HG03521 (cell line): ENCODE results near the gene ADCY2.

Experiments used
- ATAC-seq: cut with Tn5 transposase; IDR thresholded peaks from one replicate; pipeline ENCODE4 v1.9.1; 2021; ENCODE audit warnings: mild to moderate bottlenecking, moderate library complexity; ENCODE audit not compliant: unreplicated experiment

Gene ADCY2

DNA sequence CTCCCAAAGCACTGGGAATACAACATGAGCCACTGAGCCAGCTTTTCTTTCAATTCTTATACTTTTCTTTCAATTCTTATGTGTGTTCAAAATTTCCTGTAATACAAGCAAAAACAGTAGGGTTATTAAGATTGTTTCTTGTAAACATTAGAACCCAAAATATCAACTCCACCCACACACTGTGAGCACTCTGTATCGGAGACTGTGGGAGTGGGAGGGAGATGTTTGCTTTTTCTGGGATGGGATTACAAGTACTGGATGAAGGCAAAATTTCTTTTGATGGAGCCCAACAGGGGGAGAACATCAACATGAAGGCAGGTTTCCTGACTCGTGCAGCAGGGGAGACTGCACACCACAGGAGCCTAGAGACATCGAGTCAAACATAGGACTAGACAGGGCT, 459.7 kb downstream of the ADCY2 start:
- ATAC-seq = no peak

DNA sequence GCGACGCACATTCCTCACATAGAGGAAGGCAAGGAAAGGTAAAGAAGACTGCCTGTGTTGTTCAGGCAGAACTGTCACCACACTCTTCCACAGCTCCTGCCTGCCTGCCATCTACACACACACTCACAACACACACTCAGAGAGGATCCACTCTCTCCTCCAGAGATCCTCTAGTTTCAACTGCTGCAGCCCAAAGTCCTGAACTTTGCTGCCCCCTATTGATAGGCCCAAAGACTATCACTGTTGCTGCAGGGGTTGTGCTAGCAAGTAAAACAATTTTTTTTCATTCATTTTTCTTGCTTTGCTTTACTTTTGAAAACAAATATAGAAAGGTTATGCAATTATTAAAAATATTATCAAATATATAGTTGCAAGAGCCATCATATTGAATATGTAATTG, 460.9 kb downstream of the ADCY2 start:
- ATAC-seq = peak; percentile 44

DNA sequence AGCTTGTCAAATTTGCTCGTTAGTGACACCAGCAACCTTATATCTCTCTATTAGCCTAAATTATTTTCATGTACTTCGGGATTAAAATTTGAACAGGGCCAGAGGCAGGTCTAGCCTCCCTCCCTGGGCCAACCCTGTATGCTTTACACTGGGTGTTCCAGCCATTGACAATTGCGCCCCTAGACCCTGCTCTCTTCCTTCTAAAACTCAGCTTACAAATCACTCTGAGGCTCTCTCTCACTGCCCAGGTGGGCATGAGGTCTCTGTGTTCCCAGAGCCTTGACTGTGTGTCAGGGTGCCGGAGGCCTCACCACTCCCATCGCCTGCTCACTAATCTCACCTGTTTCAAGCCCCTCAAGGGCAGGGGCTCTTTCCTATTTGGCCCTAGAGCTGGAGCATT, 461.4 kb downstream of the ADCY2 start:
- ATAC-seq = no peak

DNA sequence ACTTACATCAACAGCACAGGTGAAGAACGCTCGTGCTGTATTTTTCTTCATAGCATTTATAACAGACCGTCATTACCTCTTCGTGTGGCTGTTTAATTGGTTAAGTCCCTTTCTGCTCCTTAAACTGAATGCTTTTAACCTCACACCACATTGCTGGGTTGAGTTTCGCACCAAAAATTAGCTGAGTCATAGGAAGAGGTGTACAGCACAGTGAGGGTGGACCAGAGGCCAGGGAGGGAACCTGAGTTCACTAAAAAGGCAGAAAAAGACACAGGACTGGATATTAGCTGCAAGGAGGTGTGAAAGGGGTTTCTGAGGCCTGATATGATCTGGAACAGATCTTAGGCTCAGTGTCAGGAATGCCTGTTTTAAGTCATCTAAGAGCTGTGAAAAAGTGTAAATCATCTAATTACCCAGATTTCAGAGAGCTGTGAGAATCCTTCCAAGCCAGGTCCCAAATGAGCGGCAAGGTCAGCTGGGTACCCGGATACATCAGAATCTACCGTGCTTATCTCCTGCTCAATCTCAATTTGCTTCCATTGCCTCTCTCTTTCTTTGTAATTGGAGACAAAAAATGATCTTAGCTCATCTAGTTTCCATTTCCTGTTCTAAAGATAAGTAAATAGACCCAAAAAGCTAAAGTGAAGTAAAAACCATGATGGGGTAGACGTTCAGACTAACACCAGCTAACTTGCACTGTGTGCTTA, 462.1 kb downstream of the ADCY2 start:
- no peak for ATAC-seq

DNA sequence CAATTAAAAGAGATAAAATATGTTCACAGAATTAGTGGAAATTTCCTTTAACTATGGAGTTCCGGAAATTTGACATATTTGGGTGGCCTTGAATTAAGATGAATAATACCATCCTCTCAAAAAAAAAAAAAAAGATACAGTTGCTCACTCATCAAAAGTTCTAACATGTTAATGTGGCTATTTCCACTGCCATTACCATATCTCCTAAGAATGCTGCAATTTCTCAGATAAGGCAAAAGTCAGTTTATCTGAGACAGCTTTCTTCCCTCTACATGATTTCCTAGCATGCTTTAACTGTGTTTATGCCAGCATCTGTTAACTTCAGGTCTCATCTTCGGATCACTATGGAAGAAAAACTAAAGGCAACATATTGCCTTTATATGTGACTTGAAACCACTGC, 470.3 kb downstream of the ADCY2 start:
- ATAC-seq = no peak

DNA sequence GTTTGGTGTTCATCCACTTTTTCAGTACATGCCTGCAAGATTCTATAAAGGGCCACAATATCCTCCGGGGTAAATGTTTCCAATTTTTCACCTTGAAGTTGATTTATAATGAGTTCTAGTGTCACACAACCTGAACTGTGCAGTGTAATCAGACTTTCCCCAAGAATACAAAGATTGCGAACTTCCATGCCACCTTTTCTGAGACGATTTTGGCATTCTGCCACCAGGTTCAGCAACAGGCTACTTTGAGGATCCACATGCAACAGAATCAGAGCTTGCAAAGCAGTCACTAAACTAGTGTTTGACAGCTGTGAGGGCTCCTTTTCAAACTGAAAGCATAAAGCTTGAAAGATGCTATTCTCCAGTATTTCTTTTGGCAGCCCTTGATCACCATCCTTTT, 471.3 kb downstream of the ADCY2 start:
- ATAC-seq = no peak

DNA sequence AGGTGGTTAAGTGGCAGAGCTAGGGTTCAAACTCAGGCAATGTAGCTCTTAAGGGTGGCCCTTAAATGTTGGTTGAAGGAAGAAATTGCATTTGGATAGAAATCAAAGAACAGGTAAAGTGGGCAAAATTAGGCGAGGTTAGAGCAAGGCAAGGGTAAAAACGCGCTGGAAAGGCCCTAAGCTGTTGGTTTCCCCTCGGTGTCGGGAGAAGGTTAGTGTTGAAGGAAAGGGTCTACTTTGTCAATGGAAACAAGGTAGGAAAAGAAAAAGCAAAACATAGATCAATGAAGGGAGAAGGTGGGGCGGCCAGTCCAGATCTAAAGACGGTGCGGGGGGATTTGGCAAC, 472.5 kb downstream of the ADCY2 start:
- no peak for ATAC-seq

DNA sequence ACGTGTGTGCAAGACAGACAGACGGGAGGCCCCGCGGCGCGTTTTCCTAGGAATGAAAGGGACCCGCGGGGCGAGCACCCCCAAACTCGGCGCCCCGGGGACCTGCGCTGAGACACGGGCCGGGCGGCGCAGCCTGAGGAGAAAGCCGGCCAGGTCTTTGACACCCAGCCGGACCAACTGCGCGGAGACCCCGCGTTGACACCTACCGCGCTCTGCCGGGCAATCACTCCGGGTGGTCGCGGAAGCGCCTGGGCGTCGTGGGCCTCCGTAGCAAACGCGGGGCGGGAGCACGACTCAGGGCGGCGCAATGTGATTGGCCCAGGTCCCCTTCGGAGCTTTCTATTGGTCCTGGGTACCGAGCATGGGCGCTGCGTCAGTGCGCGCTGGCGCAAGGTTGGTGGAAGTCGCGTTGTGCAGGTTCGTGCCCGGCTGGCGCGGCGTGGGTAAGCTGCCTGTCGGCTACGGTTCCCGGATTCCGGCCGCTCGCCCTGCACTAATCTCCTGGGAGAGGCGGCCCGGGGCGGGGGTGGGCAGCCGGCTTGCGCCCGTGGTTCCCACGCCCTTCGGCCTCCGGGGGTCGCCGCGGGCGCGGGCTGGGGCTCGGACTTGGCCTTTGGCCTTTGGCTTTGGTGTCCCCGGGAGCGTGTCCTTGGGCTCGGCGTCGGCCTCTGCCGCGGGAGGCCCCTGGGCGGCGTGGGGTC, 473.0 kb downstream of the ADCY2 start, which contains the start of the genes FASTKD3 and MTRR:
FASTKD3 (minus strand) TSS at position 259 of the 701 bp plus-strand sequence. CDS start 948 bp downstream, outside the sequence.
MTRR (plus strand) TSS at position 376 of the 701 bp plus-strand sequence. CDS start 1,647 bp downstream, outside the sequence.
- peak; percentile 97 for ATAC-seq

DNA sequence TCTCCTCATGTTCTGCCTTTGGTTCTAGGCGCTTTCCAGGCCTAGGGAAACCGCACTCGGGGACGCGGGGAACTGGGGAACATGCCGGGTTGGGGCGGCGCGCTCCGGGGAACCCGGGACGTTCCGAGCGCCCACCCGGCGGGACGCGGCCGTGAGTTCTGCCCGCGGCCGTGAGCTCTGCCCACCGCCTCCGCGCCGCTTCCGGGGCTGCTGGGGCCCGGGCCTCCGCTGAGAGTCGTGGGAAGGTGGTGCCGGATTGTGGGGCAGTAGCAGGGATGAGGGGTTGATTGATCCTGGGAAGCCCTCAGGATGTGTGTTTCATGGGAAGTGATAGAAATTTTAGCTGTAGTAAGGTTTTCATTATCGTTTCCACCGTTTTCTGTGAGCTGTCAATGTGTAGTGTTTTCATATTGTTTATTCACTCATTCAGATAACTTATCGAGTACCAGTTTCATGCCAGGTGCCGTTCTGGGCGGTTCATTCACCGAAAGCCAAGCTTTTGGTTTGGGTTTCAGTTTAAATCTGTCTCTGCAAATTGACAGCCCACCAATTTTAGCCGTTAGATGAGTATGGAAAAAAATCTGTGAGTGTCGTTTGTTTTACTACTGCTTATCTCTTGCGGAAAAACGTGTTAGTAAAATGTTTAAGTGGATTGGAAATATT, 473.7 kb downstream of the ADCY2 start:
- ATAC-seq = peak; percentile 20

DNA sequence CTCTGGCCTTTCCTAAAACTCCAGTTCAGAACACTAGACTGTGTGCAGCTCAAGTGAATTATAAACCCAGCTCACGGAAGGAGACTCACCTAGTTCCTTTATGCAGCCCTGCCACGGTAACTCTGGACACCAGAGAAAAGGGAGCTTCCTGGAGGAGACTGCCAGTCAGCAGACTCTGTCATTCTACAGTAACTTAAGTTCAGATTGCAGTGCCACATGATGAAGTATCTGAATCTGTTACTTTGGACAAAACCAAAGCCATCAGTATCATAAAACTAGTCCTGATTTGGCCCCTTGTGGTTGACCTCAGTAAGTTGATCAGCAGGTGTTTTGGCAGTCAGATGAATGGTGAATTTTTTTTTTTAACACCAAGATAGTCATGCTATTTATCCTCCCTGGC, 475.7 kb downstream of the ADCY2 start:
- peak; percentile 18 for ATAC-seq

DNA sequence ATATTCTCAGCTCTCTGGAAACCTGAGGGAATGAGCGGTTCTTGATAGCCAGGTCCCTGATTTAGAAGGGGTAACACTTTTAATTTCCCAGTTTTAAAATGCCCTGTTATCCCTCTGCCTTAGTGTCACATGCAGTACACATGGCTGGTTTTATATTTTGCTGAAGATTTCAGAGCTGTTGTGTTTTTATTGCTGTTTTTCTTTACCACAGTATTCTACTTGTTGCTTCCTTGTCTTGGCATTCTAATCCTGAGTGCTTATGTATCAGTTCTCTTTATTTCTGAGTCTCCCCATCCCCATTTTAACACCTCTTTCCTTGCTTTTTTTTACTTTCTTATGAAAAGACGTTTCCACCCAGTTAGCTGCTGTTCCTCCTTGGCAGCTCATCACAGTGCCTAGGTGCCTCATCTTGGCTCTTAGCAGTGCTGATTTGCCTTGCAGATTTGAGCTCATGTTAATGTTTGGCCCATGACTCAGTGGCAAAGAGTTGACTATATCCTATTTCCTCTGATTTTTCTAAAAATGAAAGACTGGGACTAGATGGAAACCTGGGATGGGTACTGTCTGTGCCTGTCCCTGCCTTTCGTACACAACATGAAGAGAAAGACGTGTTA, 476.7 kb downstream of the ADCY2 start:
- no peak for ATAC-seq

DNA sequence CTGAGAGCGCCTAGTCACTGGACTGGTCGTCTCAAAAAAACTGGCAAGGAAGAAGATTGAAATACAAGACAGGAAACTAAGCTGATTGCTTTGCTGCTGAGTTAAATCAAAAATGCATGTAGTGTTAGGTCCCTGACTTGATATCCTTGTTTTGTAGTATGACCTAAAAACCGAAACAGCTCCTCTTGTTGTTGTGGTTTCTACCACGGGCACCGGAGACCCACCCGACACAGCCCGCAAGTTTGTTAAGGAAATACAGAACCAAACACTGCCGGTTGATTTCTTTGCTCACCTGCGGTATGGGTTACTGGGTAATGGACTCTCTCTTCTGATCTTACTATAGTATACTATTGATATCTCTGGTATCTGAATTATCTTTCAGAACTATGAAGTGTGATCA, 477.3 kb downstream of the ADCY2 start:
- no peak for ATAC-seq

DNA sequence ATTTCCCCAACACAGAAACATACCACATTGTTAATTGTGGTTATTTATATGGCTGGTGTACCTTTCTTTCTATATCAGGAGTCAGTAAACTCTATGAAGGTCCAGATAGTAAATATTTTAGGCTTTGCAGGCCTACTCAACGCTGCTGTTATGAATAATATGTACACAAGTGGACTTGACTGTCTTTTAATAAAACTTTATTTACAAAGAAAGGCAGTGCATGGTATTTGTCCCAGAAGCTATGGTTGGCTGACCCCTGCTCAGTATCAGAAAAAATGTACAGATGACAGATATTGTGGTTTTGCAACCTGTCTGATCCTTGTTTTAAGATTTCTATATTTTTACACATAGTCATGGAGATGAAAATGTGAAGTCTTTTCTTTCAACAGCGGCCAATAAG, 478.7 kb downstream of the ADCY2 start:
- no peak for ATAC-seq

DNA sequence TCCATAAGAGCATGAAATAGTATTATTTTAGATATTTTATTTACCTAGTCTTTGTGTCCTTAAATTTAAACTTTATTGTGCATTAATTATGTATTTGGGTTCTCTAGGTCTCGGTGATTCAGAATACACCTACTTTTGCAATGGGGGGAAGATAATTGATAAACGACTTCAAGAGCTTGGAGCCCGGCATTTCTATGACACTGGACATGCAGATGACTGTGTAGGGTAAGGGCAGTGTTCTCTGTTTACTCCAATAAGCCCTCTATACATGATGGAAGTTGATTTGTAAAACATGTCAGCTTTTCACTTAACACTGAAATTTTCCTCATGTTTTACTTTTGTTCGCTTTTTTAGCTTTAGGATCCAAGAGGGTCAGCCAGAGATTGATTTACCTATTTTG, 479.2 kb downstream of the ADCY2 start:
- ATAC-seq = no peak

DNA sequence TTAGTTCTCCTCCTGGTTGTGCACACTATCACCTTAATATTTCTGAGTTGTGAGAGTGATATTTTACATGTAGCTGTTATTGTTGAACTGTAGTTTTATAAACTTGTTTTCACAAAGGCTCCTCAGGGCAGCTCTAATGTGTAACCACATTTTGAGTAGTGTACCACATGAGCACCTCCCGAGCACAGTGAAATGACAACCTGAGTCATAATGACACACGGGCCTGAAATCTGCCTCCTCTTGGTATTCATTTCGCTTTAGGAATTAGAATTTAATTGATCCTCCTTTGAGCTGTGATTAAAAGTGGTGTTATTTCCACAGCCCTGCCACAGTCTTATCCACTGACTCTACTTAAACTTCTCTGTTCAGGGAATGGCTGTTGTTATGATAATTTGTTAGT, 480.9 kb downstream of the ADCY2 start:
- ATAC-seq = peak; percentile 60

DNA sequence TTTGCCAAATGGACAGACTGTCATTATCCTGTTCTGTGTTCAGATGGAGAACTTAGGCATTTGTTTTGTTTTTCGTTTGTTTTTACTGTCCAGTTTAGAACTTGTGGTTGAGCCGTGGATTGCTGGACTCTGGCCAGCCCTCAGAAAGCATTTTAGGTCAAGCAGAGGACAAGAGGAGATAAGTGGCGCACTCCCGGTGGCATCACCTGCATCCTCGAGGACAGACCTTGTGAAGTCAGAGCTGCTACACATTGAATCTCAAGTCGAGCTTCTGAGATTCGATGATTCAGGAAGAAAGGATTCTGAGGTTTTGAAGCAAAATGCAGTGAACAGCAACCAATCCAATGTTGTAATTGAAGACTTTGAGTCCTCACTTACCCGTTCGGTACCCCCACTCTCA, 481.9 kb downstream of the ADCY2 start:
- ATAC-seq = no peak

DNA sequence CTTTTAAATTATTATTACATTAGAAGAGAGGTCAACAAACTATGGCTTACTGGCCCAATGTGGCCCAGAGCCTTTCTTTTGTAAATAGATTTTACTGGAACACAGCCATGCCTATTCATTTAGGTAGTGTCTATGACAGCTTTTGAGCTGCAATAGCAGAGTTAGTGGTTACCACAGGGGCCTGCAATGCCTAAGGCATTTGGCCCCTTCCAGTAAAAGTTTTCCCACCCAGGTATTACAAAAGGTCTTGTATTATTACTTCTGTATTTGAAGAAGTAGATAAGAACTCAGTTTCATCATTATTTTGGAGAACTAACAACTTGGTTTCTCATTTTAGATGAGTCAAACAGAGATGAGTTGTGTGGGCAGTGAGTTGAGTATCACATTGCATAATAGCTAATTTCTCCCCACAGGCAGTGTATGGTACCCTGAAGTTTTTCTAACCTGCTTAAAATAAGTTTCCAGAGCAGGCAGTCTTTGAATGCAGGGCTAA, 482.5 kb downstream of the ADCY2 start:
- ATAC-seq = peak; percentile 87
